GM12801 (cell line): Measurements from ENCODE around the gene KIAA1549.

ENCODE experiments used
- CTCF ChIP-seq: IDR thresholded peaks from one replicate; pipeline ENCODE4 v1.5.1; 2011; ENCODE audit warnings: control low read depth; ENCODE audit not compliant: insufficient read length; ENCODE audit errors: extremely low read depth

Gene KIAA1549

GRCh38 chr7:138882249-138882648 is 98.9 kb downstream of the KIAA1549 start:
- TF ChIP-seq CTCF: no peak

- TF ChIP-seq CTCF: no peak
Observed at GRCh38 chr7:138881579-138882188, 99.5 kb downstream of the KIAA1549 start.

GRCh38 chr7:138880881-138881578 is 100.2 kb downstream of the KIAA1549 start:
- no peak for TF ChIP-seq CTCF

- no peak for TF ChIP-seq CTCF
Observed at GRCh38 chr7:138879356-138879755, 101.8 kb downstream of the KIAA1549 start.

GRCh38 chr7:138878856-138879255 is 102.3 kb downstream of the KIAA1549 start:
- TF ChIP-seq CTCF: no peak

- TF ChIP-seq CTCF: no peak
Observed at GRCh38 chr7:138878051-138878450, 103.1 kb downstream of the KIAA1549 start.

GRCh38 chr7:138876326-138876725 is 104.9 kb downstream of the KIAA1549 start:
- TF ChIP-seq CTCF: no peak
